ENCODE results near the gene HOXA5. TPM values are rescaled to one million over a fixed set of nuclear protein-coding genes. Genes with fewer than 3 reads are reported as not detected.
A peak's percentile ranks its signal among the peaks of the same experiment; 100 is the strongest.

The HOXA5 gene
- total RNA-seq, 2 donors from 2014 or later, result 0.14 TPM; not detected in 1

DNA sequence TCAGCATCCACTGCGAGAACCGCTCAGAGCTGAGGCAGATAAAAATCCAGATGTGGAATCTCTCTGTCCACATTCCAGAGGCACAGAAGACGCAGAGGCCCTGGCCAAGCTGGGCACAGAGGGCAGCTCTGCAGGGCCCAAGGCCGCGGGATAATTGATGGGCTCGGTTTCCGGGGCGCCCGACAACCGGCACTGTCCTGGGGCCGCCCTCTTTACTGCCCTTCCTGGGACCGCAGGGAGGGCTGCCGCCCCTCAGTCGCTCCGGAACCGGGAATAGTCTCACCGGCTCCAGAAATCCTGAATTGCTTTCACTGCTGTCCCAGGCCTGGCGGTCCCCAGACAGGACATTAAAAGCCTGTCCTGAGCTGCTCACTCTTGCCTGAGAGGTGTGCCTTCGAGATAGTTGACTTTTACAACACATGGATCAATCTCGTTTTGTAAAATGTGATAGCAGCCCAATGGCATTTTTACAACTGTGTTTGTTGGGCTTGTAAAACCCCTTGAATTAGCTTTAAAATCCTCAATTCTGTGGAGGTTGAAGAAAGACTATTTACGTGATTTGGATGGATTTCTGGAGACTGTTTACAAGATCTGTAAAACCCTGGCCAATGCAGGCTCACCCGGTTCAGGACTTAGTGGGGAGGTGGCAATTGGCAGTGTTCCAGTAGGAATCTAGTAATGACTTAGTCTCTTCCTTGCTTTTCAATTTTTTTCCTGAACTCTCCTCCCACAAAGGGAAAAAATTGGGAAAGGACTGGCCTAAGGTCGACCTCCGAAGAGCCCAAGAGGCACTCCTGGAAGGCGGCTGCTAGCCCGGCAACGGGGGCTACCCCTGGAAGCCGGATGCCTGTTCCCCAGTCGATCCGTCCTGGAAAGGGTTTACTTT is 5.5 kb upstream of the HOXA5 start:
- DNase-seq (no peak), ATAC-seq (replicated peaks in 1 of 2) (no peak)
- no peaks in the 10 kb centered on the region for H3K9me3 Mint-ChIP-seq
- H3K27me3 Mint-ChIP-seq (ENCODE audit: low read depth), result peaks cover 82% of the 10 kb centered on the region
- no peaks in the 10 kb centered on the region for H3K36me3 Mint-ChIP-seq (ENCODE audit: insufficient read depth in 2 of 2)
- peaks cover 31% of the 10 kb centered on the region for H3K4me1 Mint-ChIP-seq (ENCODE audit: low read depth)
- no peak overlapping the region for H3K4me3 Mint-ChIP-seq
- H3K27ac Mint-ChIP-seq, result no peak overlapping the region

DNA sequence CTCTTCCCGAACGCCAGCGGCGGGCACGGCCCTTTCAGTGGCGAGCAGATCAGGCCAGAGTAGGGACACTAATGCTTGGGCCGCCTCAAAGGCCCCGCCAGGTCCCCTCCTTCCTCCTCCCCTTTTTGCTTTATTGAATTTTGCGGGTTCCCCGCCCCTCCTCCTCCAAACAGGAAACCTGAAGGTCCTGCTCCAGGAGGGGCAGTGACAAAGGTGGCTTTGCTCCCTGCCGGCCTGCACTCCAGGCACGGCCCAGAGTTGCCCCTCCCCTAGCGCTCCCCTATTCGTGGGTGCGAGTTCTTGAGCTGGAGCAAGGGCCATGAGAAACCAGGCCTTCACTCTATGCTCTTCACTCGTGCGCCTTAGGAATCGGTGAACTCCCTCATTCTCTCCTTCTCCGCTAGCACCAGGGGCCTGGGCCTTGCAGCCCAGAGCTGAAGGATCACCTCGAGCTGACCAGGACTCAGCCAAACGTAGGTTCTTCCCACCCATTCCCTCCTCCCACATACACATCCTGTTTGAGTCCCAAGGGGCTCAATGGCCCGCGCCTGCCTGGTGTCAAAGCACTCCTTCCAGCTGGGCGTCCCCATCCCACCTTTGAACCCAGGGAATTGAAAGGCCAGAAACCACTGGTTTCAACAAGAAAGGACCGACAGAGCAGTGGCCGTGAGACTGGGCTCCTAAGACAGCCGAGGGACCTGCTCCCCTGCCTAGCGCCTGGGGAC is 4.7 kb upstream of the HOXA5 start:
- H3K4me3 Mint-ChIP-seq, result peak overlapping the region; percentile 66 to 84
- no peak for DNase-seq
- H3K27ac Mint-ChIP-seq, result no peak overlapping the region
- ATAC-seq (replicated peaks in 1 of 2), result no peak
- H3K36me3 Mint-ChIP-seq (ENCODE audit: insufficient read depth in 2 of 2), result no peaks in the 10 kb centered on the region
- H3K27me3 Mint-ChIP-seq (ENCODE audit: low read depth), result peaks cover 74% of the 10 kb centered on the region
- H3K9me3 Mint-ChIP-seq, result no peaks in the 10 kb centered on the region
- peaks cover 30% of the 10 kb centered on the region for H3K4me1 Mint-ChIP-seq (ENCODE audit: low read depth)

DNA sequence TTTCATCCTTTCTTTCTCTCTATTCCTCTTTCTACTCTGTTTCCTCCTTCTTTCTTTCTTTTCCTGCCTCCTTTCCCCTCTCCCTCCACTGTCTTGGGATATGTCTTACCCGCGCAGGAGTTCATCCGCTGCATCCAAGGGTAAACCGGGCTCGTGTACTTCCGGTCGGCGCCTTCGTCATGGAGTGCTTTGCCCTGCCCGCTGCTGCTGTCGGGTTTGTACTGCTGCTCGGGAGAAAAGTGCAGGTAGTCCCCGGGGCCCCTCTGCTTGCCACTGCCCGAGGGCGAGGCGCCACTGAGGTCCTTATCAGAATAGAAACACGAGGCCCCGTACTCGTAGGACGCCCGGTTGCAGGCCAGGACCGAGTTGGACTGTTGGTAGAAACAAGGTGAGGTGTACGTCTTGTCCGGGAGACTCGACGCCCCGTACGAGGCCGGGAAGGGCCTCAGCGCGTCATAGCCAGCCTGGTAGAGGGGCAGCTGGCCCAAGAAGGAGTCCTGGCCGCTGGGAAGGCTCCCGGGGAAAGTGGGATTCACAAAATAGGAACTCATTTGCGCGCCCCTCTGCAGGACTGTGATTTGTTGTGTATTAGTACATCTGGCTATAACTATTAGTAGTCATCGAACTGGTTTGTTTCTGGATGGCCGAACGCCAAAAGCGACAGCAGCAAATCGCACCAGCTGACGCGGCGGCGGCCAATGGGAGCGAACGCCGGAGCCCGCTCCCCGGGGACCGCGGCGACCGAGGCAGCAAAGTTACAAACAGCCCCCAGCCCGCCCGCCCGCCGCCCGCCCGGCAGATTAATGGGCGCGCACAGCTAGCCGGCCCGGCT is 3.9 kb upstream of the HOXA5 start, which contains the start of gene HOXA6:
HOXA6 (minus strand) TSS at position 576 of the 832 bp plus-strand sequence; CDS start at position 551, 25 bp downstream.
- Mint-ChIP-seq H3K27me3 (ENCODE audit: low read depth) (peaks cover 74% of the 10 kb centered on the region), H3K36me3 (ENCODE audit: insufficient read depth in 2 of 2) (no peaks in the 10 kb centered on the region), H3K27ac (no peak within 1 kb of the TSS), H3K9me3 (no peaks in the 10 kb centered on the region), H3K4me3 (peak within 1 kb of the TSS; percentile 66 to 84), H3K4me1 (ENCODE audit: low read depth) (peaks cover 30% of the 10 kb centered on the region)
- ATAC-seq (replicated peaks in 1 of 2) (no peak), DNase-seq (no peak)

DNA sequence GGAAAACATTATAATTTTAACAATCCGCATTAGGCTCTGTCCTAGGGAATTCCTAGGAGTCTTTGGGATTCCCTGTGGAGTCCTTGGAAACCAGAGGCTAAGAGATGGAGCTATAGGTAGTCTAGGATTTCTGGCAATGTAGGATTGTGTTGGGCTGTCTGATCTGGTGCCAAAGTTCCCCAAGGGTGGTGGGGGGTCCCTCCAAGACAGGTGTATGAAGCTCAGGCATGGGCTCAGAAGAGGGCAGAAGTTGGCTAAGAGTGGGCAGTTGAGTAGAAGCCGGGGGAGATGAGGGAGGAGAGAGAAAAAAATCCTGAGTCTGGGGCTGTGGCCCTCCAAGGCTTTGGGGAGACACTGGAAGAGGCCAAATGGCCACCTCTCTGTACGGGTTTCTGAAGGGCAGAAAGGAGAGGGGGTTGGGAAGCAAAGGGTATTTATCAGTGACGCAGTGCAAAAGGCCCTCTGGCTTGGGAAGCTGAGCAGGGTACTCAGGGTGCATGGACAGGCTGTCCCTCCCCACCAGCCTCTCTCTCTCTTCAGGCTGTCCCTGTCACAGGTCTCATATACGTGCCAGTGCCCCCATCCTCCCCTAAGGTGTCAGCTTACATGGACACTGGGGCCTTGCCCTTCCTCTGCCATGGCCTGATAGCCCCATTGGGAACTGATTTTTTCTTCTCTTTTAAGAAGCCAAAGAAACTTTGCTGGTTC is 3.2 kb upstream of the HOXA5 start:
- H3K36me3 Mint-ChIP-seq (ENCODE audit: insufficient read depth in 2 of 2), result no peaks in the 10 kb centered on the region
- H3K9me3 Mint-ChIP-seq, result no peaks in the 10 kb centered on the region
- no peak for DNase-seq
- H3K27me3 Mint-ChIP-seq (ENCODE audit: low read depth), result peaks cover 74% of the 10 kb centered on the region
- H3K27ac Mint-ChIP-seq, result no peak overlapping the region
- peaks cover 23% of the 10 kb centered on the region for H3K4me1 Mint-ChIP-seq (ENCODE audit: low read depth)
- H3K4me3 Mint-ChIP-seq, result no peak overlapping the region
- ATAC-seq (replicated peaks in 1 of 2), result no peak

DNA sequence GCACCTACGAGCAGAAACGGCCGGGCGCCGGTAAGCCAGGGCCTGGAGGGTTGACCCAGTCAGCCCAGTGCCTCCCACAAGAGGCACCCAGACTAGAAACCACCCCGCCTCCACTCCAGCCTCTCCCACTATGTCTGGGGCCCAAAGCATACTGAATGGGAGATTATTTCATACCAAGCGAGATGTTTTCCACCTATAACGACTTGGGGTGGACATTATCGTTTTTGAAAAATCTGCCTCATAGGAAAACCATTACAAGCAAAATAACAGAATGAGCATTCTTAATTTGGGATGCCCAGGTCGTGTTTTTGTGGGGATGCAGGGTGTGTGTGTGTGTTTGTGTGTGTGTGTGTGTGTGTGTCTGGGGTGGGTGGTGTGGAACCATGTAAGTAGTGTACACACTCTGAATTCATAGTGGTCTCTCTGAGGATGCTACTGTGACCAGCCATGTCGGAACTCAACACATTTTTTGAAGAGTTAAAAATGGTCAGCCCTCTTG is 2.5 kb upstream of the HOXA5 start:
- ATAC-seq (replicated peaks in 1 of 2), result no peak
- Mint-ChIP-seq H3K4me3 (no peak overlapping the region), H3K27ac (no peak overlapping the region), H3K4me1 (ENCODE audit: low read depth) (peaks cover 16% of the 10 kb centered on the region), H3K27me3 (ENCODE audit: low read depth) (peaks cover 71% of the 10 kb centered on the region), H3K9me3 (no peaks in the 10 kb centered on the region), H3K36me3 (ENCODE audit: insufficient read depth in 2 of 2) (no peaks in the 10 kb centered on the region)
- DNase-seq, result no peak

DNA sequence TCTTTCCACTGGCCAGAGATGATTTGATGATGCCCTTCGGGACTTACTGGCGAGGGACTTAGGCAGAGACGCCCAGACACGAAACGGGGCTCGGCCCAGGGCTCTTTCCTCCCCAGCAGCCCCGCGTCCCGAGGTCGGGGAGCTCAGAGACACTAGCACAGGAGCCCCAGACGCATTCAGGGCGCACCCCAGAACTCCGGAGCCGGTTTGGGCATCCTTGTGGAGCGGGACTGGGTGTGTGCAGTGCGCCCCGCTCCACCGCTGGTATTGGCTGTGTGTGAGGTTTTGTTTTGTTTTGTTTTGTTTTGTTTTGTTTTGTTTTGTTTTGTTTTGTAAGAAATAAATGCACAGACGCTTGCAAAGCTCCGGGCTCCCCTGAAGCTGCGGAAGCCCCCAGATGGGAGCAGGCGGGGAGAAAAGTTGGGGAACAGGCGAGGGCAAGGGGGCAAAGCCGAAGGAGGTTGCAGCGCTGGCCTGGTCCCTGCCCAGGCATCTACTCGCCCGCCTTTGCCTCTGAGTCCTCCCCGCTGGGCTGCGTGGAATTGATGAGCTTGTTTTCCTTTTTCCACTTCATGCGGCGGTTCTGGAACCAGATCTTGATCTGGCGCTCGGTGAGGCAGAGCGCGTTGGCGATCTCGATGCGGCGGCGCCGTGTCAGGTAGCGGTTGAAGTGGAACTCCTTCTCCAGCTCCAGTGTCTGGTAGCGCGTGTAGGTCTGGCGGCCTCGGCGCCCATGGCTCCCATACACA is 1.9 kb upstream of the HOXA5 start:
- Mint-ChIP-seq H3K36me3 (ENCODE audit: insufficient read depth in 2 of 2) (no peaks in the 10 kb centered on the region), H3K27me3 (ENCODE audit: low read depth) (peaks cover 69% of the 10 kb centered on the region), H3K4me3 (no peak overlapping the region), H3K4me1 (ENCODE audit: low read depth) (peaks cover 11% of the 10 kb centered on the region), H3K9me3 (no peaks in the 10 kb centered on the region), H3K27ac (no peak overlapping the region)
- DNase-seq (no peak), ATAC-seq (replicated peaks in 1 of 2) (no peak)

DNA sequence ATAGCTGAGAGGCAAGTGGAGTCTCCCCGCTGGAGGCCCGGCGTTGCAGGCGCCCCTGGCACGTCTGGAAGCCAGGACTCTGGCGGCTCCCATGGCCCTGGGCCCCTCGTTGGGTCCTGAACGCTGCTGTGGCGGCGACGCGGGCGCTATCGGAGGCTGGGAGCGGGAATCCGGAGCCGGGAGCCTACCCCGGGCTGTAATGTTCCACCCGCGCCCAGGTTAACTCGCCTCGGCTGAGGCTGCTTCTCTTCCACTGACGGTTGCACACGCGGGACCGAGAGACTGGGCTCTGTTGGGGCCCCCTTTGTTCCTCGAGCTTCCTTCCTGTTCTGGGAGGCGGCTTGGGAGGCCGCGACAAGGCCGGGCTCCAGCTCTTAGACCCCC is 1.3 kb upstream of the HOXA5 start:
- Mint-ChIP-seq H3K27me3 (ENCODE audit: low read depth) (peaks cover 63% of the 10 kb centered on the region), H3K27ac (no peak overlapping the region), H3K4me3 (no peak overlapping the region), H3K4me1 (ENCODE audit: low read depth) (peaks cover 8% of the 10 kb centered on the region), H3K36me3 (ENCODE audit: insufficient read depth in 2 of 2) (no peaks in the 10 kb centered on the region), H3K9me3 (no peaks in the 10 kb centered on the region)
- DNase-seq (no peak), ATAC-seq (replicated peaks in 1 of 2) (no peak)

DNA sequence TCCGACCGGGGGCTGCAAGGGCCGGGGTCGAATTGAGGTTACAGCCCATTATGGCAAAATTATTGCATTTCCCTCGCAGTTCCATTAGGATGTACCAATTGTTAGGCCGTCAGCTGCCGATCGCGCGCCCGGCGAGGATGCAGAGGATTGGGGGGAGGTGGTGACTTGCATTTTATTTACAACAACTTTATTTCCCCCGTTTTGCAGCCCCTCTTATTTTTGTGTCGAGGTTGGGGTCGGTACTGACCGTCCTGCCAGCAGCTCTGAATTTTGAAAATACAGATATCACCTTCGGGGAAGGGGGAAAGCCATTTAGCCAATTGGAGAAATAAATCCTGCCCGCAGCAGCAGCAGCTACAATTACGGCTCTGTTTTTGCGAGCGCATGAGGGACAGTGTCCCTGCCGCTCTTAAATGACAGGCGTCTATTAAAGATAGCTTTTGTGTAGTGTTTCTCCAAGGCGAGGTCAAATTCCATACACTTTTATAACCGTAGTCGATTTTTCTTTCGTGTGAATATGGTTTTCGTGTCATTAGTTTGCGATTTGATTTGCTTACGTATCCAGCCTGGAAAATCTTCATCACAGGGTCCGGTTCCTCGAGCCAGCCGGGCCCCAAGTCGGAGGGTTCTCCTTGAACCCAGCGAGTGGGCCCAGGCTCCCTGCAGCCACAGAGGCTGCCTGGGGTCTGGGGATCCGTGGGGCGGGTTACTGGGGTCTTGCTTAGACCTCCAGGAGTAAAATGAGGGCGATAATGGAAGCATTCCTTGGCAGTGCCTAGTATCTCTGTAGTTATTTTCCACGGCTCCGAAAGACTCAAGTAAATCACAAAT is 684 bp upstream of the HOXA5 start:
- DNase-seq (no peak), ATAC-seq (replicated peaks in 1 of 2) (no peak)
- H3K4me3 Mint-ChIP-seq, result no peak overlapping the region
- no peak overlapping the region for H3K27ac Mint-ChIP-seq
- no peaks in the 10 kb centered on the region for H3K9me3 Mint-ChIP-seq
- peaks cover 57% of the 10 kb centered on the region for H3K27me3 Mint-ChIP-seq (ENCODE audit: low read depth)
- H3K4me1 Mint-ChIP-seq (ENCODE audit: low read depth), result peaks cover 8% of the 10 kb centered on the region
- no peaks in the 10 kb centered on the region for H3K36me3 Mint-ChIP-seq (ENCODE audit: insufficient read depth in 2 of 2)

DNA sequence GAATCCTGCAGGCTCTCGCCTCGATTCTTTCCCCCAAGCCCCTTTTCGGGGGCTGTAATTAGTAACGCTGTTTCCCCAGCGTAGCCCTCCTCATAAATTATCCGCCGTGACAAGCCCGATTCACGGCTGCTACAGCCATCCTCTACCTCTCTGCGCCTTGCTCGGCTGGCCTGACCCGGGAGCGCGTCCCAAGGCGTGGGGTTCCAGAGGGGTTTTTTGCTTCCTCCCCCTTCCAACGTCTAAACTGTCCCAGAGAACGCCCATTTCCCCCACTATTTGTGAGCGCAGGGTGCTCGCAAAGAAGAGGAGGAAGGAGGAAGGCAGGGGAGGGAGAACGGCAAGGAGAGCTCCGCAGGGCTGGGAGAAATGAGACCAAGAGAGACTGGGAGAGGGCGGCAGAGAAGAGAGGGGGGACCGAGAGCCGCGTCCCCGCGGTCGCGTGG is 880 bp downstream of the HOXA5 start:
- H3K27me3 Mint-ChIP-seq (ENCODE audit: low read depth), result peaks cover 48% of the 10 kb centered on the region
- ATAC-seq (replicated peaks in 1 of 2), result no peak
- H3K36me3 Mint-ChIP-seq (ENCODE audit: insufficient read depth in 2 of 2), result no peaks in the 10 kb centered on the region

DNA sequence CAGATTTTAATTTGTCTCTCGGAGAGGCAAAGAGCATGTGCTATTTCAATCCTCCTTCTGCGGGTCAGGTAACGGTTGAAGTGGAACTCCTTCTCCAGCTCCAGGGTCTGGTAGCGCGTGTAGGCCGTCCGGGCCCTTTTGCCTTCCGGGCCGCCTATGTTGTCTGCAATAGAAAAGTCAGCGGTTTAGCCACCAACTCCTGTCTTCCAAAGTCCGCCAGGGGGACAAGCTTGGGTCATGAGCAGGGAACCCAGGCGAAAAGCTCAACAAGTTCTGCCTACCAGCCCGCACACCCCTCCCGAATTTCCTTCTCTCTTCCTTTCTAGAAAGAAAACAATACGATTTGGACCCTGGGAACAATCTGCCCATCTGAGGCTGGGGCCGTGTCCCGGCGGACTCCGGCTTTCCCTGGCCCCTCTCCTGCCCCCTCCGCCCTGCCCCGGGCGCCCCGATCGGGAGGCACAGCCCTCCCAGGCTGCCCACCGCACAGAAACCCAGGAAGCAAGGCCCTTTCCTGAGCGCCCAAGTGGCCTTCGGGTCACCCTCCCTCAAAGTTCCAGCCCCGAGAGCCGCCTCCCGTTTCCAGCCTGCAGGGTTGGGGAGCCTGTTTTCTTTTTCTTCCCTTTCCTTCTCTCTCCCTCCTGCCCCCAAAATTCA is 1.4 kb downstream of the HOXA5 start:
- H3K4me3 Mint-ChIP-seq, result no peak overlapping the region
- H3K27me3 Mint-ChIP-seq (ENCODE audit: low read depth), result peaks cover 50% of the 10 kb centered on the region
- ATAC-seq (replicated peaks in 1 of 2) (no peak), DNase-seq (no peak)
- no peak overlapping the region for H3K27ac Mint-ChIP-seq
- no peaks in the 10 kb centered on the region for H3K4me1 Mint-ChIP-seq (ENCODE audit: low read depth)
- H3K9me3 Mint-ChIP-seq, result no peaks in the 10 kb centered on the region
- no peaks in the 10 kb centered on the region for H3K36me3 Mint-ChIP-seq (ENCODE audit: insufficient read depth in 2 of 2)

More for the DNA sequence above, 880 bp downstream of the HOXA5 start:
- no peaks in the 10 kb centered on the region for H3K9me3 Mint-ChIP-seq
- no peak for DNase-seq
- peak overlapping the region; percentile 53 to 63 for H3K4me3 Mint-ChIP-seq
- H3K4me1 Mint-ChIP-seq (ENCODE audit: low read depth), result no peaks in the 10 kb centered on the region
- H3K27ac Mint-ChIP-seq, result no peak overlapping the region

Data from activated T-cell treated with anti-CD3 and anti-CD28 coated beads, Interleukin-2, amount 50 U/mL, for 72 hours (primary cell).